ENCODE data around the gene DNAJC8. TPM values are rescaled to one million over a fixed set of nuclear protein-coding genes. Genes with fewer than 3 reads are reported as not detected.

The DNAJC8 gene
- total and polyA plus RNA-seq, 12 donors = 39.7 to 74.0 (median 58.0) TPM

DNA sequence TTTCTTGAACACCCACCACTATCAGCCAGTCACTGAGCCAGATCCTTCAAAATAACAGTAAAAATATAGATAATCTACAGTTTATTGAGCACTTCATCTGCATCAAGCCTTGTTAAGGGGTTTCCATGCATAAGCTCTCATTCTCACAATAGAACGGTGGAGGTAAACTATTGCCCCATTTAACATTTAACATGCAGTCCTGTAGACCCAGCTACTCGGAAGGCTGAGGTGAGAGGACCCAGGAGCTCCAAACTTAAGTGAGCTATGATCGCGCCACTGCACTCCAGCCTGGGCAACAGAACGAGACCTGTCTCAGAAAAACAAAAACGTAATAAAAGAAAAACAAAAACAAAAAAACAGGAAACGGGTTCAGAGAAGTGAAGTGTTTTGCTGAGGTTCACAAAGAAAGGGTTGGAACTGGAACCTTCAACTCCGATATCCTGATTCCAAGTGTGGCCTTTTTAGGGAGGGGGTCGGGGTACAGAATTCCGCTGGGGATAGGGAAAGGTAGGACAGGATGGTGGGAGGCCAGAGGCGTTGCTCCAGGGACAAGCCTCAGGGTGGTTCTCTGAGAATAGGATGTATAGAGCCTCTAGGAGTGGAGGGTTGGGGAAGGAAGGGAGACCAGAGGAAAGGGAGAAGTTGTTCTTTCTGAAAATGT is 14.9 kb upstream of the DNAJC8 start:
- no peak for DNase-seq
- Histone ChIP-seq H3K4me3 (peak overlapping the region in 8 of 10 donors; percentile 19 to 71 (median 58)), H3K27ac (peak overlapping the region; percentile 76 to 92 (median 86)), H3K4me1 (peaks cover 15 to 76% (median 23%) of the 10 kb centered on the region in 9 donors), H3K9me3 (no peaks in the 10 kb centered on the region), H3K27me3 (no peaks in the 10 kb centered on the region), H3K36me3 (peaks cover 0 to 6% (median 0%) of the 10 kb centered on the region in 9 donors)
- ATAC-seq = peak in 3 of 8 donors; percentile 0 to 9 (median 1)
- TF ChIP-seq, protein P1, sequence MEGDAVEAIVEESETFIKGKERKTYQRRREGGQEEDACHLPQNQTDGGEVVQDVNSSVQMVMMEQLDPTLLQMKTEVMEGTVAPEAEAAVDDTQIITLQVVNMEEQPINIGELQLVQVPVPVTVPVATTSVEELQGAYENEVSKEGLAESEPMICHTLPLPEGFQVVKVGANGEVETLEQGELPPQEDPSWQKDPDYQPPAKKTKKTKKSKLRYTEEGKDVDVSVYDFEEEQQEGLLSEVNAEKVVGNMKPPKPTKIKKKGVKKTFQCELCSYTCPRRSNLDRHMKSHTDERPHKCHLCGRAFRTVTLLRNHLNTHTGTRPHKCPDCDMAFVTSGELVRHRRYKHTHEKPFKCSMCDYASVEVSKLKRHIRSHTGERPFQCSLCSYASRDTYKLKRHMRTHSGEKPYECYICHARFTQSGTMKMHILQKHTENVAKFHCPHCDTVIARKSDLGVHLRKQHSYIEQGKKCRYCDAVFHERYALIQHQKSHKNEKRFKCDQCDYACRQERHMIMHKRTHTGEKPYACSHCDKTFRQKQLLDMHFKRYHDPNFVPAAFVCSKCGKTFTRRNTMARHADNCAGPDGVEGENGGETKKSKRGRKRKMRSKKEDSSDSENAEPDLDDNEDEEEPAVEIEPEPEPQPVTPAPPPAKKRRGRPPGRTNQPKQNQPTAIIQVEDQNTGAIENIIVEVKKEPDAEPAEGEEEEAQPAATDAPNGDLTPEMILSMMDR (IDR thresholded peaks at IDR 0.05) = no peak
- WGBS, 2 donors = 58 to 60% methylated on average over 11 of the region's 11 CpGs
- intact Hi-C loops (cut with DNase I) = loop anchor here in 4 of 10 donors (1.0 to 10.0 kb wide), 8 partner anchors 81 to 397 kb away; partner anchors contain the start of genes RCC1 (in 3 of the 4), MED18 (in 1 of the 4), PHACTR4 (in 1 of the 4) and RNU11 (in 1 of the 4)

- Histone ChIP-seq H3K27me3 (no peaks in the 10 kb centered on the region), H3K4me3 (peak overlapping the region; percentile 35 to 71 (median 57)), H3K4me1 (peaks cover 15 to 76% (median 23%) of the 10 kb centered on the region in 9 donors), H3K36me3 (peaks cover 0 to 6% (median 0%) of the 10 kb centered on the region in 9 donors), H3K9me3 (no peaks in the 10 kb centered on the region), H3K27ac (peak overlapping the region in 9 of 10 donors; percentile 64 to 92 (median 87))
- TF ChIP-seq, protein P1 (IDR thresholded peaks at IDR 0.05) = no peak
- 43 to 49% methylated on average over 11 of the region's 11 CpGs for WGBS, 2 donors
- intact Hi-C loops (cut with DNase I) = loop anchor here in 4 of 10 donors (5.0 to 10.0 kb wide), 4 partner anchors 86 to 398 kb away; partner anchors contain the start of genes RCC1 (in 3 of the 4), RNU11 (in 1 of the 4) and TAF12 (in 1 of the 4)
- DNase-seq (no peak), ATAC-seq (no peak)
Measured at GRCh38 chr1:28246427-28246832, 13.6 kb upstream of the DNAJC8 start.

- peaks cover 15 to 75% (median 21%) of the 10 kb centered on the region in 9 donors for H3K4me1 ChIP-seq
- peak overlapping the region; percentile 53 to 92 (median 82) for H3K27ac ChIP-seq
- TF ChIP-seq, protein P1 (IDR thresholded peaks at IDR 0.05) = no peak
- H3K4me3 ChIP-seq = peak overlapping the region in 1 of 10 donors; percentile 2
- DNase-seq (peak in 1 of 2 donors; percentile 49), ATAC-seq (peak in 5 of 8 donors; percentile 10 to 53 (median 39))
- no peaks in the 10 kb centered on the region for H3K27me3 ChIP-seq
- intact Hi-C loops (cut with DNase I) = loop anchor here in 4 of 10 donors (5.0 to 10.0 kb wide), 4 partner anchors 88 to 400 kb away; partner anchors contain the start of genes RCC1 (in 3 of the 4), RNU11 (in 1 of the 4) and TAF12 (in 1 of the 4)
- peaks cover 0 to 10% (median 0%) of the 10 kb centered on the region in 9 donors for H3K36me3 ChIP-seq
- 63 to 74% methylated on average over 13 of the region's 13 CpGs for WGBS, 2 donors
- no peaks in the 10 kb centered on the region for H3K9me3 ChIP-seq
Measured at GRCh38 chr1:28244549-28245251, 11.9 kb upstream of the DNAJC8 start.
